A549 (cell line): ENCODE data around the gene SPATA17.

Experiments
- CEBPB ChIP-seq, 2 experiments: fragments of >200 bp in 1 of 2; sonication (Bioruptor Twin) in 1 of 2; formaldehyde crosslinking in 1 of 2; IDR thresholded peaks; 2 replicates each; pipeline ENCODE4 v1.6.1; 2012 to 2016
- CHD2 ChIP-seq: fragments of 150-350 bp; IDR thresholded peaks from 2 replicates; pipeline ENCODE4 v1.6.1; 2014; ENCODE audit warnings: low read length; ENCODE audit not compliant: partially characterized antibody
- CTCF ChIP-seq: fragments of >200 bp; sonication (Bioruptor Twin); formaldehyde crosslinking; IDR thresholded peaks from 3 replicates; pipeline ENCODE4 v1.5.1; 2016
- MYC ChIP-seq: IDR thresholded peaks from 2 replicates; pipeline ENCODE4 v1.6.1; 2012; ENCODE audit warnings: mild to moderate bottlenecking, inconsistent platforms, low read length, improper control_type of control experiment, borderline replicate concordance
- RCOR1 ChIP-seq: fragments of 150-350 bp; IDR thresholded peaks from 2 replicates; pipeline ENCODE4 v1.6.1; 2014; ENCODE audit warnings: antibody characterized with exemption, low read length, low read depth
- REST ChIP-seq: fragments of 200-600 bp; sonication (generic); IDR thresholded peaks from 2 replicates; pipeline ENCODE4 v1.6.1; 2016; ENCODE audit warnings: antibody characterized with exemption, mild to moderate bottlenecking, moderate library complexity
- SMC3 ChIP-seq: fragments of >200 bp; sonication (Bioruptor Twin); formaldehyde crosslinking; IDR thresholded peaks from 3 replicates; pipeline ENCODE4 v1.6.1; 2018; ENCODE audit warnings: inconsistent platforms

- no peak for TF ChIP-seq CTCF
- TF ChIP-seq CEBPB (IDR thresholded peaks at IDR 0.05), result no peak
- TF ChIP-seq MYC, result no peak
- no peak for TF ChIP-seq CHD2
- TF ChIP-seq SMC3, result no peak
- no peak for TF ChIP-seq REST
- TF ChIP-seq RCOR1, result no peak
Measured at GRCh38 chr1:217599154-217599553, 32.0 kb upstream of the SPATA17 start.
